Hepatocyte (in vitro differentiated cells): ENCODE measurements around the gene MRPS12. TPM values are rescaled to one million over a fixed set of nuclear protein-coding genes. Genes with fewer than 3 reads are reported as not detected.
A peak's percentile ranks its signal among the peaks of the same experiment; 100 is the strongest.

Source experiments
- DNase-seq: peaks from one replicate; pipeline ENCODE4 v3.0.0-alpha.2; 2016; ENCODE audit warnings: low spot score
- H2AFZ ChIP-seq: fragments of 200-600 bp; sonication (generic); 2 replicates; pipeline ENCODE4 v1.6.0; 2016; ENCODE audit warnings: antibody characterized with exemption, mild to moderate bottlenecking
- H3K27ac ChIP-seq: fragments of 200-600 bp; sonication (generic); 2 replicates; pipeline ENCODE4 v1.5.1; 2016; ENCODE audit warnings: mild to moderate bottlenecking
- H3K27me3 ChIP-seq: fragments of 200-600 bp; sonication (generic); 2 replicates; pipeline ENCODE4 v1.6.1; 2016
- H3K36me3 ChIP-seq: fragments of 200-600 bp; sonication (generic); replicated peaks from 2 replicates; pipeline ENCODE4 v1.5.1; 2016; ENCODE audit warnings: low read depth; ENCODE audit not compliant: insufficient read depth
- H3K4me1 ChIP-seq: fragments of 200-600 bp; sonication (generic); 2 replicates; pipeline ENCODE4 v1.5.1; 2016; ENCODE audit warnings: mild to moderate bottlenecking, moderate library complexity; ENCODE audit not compliant: insufficient read depth
- H3K4me2 ChIP-seq: fragments of 200-600 bp; sonication (generic); 2 replicates; pipeline ENCODE4 v1.6.0; 2016
- H3K4me3 ChIP-seq: fragments of 200-600 bp; sonication (generic); 2 replicates; pipeline ENCODE4 v1.5.1; 2016; ENCODE audit warnings: mild to moderate bottlenecking
- H3K79me2 ChIP-seq: fragments of 200-600 bp; sonication (generic); 2 replicates; pipeline ENCODE4 v1.6.0; 2017; ENCODE audit warnings: mild to moderate bottlenecking
- H3K9me2 ChIP-seq: fragments of 200-600 bp; sonication (generic); replicated peaks from 2 replicates; pipeline ENCODE4 v1.6.0; 2017; ENCODE audit warnings: mild to moderate bottlenecking; ENCODE audit not compliant: insufficient read depth
- H3K9me3 ChIP-seq: fragments of 200-600 bp; sonication (generic); 2 replicates; pipeline ENCODE4 v1.5.1; 2016; ENCODE audit warnings: low read depth, mild to moderate bottlenecking
- H4K20me1 ChIP-seq: fragments of 200-600 bp; sonication (generic); 2 replicates; pipeline ENCODE4 v1.6.0; 2016; ENCODE audit warnings: mild to moderate bottlenecking; ENCODE audit not compliant: insufficient read depth, poor library complexity, severe bottlenecking
- CTCF ChIP-seq: fragments of 200-600 bp; sonication (generic); IDR thresholded peaks from 2 replicates; pipeline ENCODE4 v1.5.1; 2016; ENCODE audit warnings: antibody characterized with exemption, mild to moderate bottlenecking; ENCODE audit not compliant: poor library complexity
- EZH2 ChIP-seq: fragments of 200-600 bp; sonication (generic); IDR thresholded peaks from 2 replicates; pipeline ENCODE4 v1.6.1; 2016; ENCODE audit warnings: antibody characterized with exemption, mild to moderate bottlenecking, borderline replicate concordance
- EZH2phosphoT487 ChIP-seq: fragments of 200-600 bp; sonication (generic); IDR thresholded peaks from one replicate; pipeline ENCODE4 v1.6.1; 2018; ENCODE audit warnings: antibody characterized with exemption, mild to moderate bottlenecking, low read depth, moderate library complexity; ENCODE audit not compliant: unreplicated experiment, severe bottlenecking
- WGBS: methylation state at CpG from one replicate; pipeline ENCODE4 v1.1.6; 2016; ENCODE audit warnings: low lambda C conversion rate; ENCODE audit errors: missing lambda C conversion rate; 5-methylcytosine and 5-hydroxymethylcytosine counted together
- polyA plus RNA-seq: library from polyadenylated mRNA; unstranded; fragments of >200 nt; fragmentation: Nextera tagmentation; extraction: Ambion mirVana; gene quantifications from 2 replicates; pipeline ENCODE4 v1.2.1, GENCODE V29; 2016
- total RNA-seq: library from RNA; depleted of rRNA; stranded (reverse); fragments of >200 nt; gene quantifications from 2 replicates; pipeline ENCODE4 v1.2.3, GENCODE V29; 2014

Gene MRPS12
- total and polyA plus RNA-seq, 2 experiments from 2014 or later = 35.8 to 66.8 TPM

- no peak for DNase-seq
- Histone ChIP-seq H3K9me3 (no peaks in the 10 kb centered on the region), H4K20me1 (no peaks in the 10 kb centered on the region), H3K9me2 (no peaks in the 10 kb centered on the region), H3K79me2 (no peaks in the 10 kb centered on the region), H3K4me3 (no peak overlapping the region), H3K4me2 (no peak overlapping the region), H3K27ac (no peak overlapping the region), H3K4me1 (no peaks in the 10 kb centered on the region), H3K36me3 (no peaks in the 10 kb centered on the region), H2AFZ (no peak overlapping the region), H3K27me3 (no peaks in the 10 kb centered on the region)
- TF ChIP-seq CTCF (no peak), EZH2phosphoT487 (no peak), EZH2 (no peak)
- 87% methylated on average over 5 of the region's 9 CpGs for WGBS
Measured at GRCh38 chr19:38917516-38917915, 13.2 kb upstream of the MRPS12 start.

- Histone ChIP-seq H3K4me3 (no peak overlapping the region), H4K20me1 (no peaks in the 10 kb centered on the region), H3K4me1 (no peaks in the 10 kb centered on the region), H3K9me3 (no peaks in the 10 kb centered on the region), H3K27ac (no peak overlapping the region), H3K36me3 (no peaks in the 10 kb centered on the region), H3K4me2 (no peak overlapping the region), H3K79me2 (no peaks in the 10 kb centered on the region), H3K27me3 (no peaks in the 10 kb centered on the region), H2AFZ (no peak overlapping the region), H3K9me2 (no peaks in the 10 kb centered on the region)
- whole genome bisulfite sequencing = 79% methylated on average over 13 of the region's 13 CpGs
- TF ChIP-seq CTCF = peak; percentile 21
- no peak for TF ChIP-seq EZH2phosphoT487
- peak; percentile 43 for DNase-seq
Measured at GRCh38 chr19:38917921-38918491, 12.7 kb upstream of the MRPS12 start.

GRCh38 chr19:38918526-38918925 lies 12.2 kb upstream of the MRPS12 start:
- H3K79me2 ChIP-seq = no peaks in the 10 kb centered on the region
- no peak overlapping the region for H3K4me3 ChIP-seq
- H3K4me1 ChIP-seq = no peaks in the 10 kb centered on the region
- no peaks in the 10 kb centered on the region for H3K36me3 ChIP-seq
- WGBS = 87% methylated on average over 10 of the region's 10 CpGs
- H2AFZ ChIP-seq = no peak overlapping the region
- H3K27ac ChIP-seq = no peak overlapping the region
- H3K27me3 ChIP-seq = no peaks in the 10 kb centered on the region
- TF ChIP-seq EZH2phosphoT487 (no peak), CTCF (no peak), EZH2 (no peak)
- no peaks in the 10 kb centered on the region for H3K9me3 ChIP-seq
- H4K20me1 ChIP-seq = no peaks in the 10 kb centered on the region
- H3K4me2 ChIP-seq = no peak overlapping the region
- no peak for DNase-seq
- H3K9me2 ChIP-seq = no peaks in the 10 kb centered on the region
